GM18858 (cell line): ENCODE data around the gene ZDHHC5.

Source experiments
- ATAC-seq: cut with Tn5 transposase; IDR thresholded peaks from one replicate; pipeline ENCODE4 v1.9.1; 2021; ENCODE audit not compliant: unreplicated experiment

The ZDHHC5 gene, protein sequence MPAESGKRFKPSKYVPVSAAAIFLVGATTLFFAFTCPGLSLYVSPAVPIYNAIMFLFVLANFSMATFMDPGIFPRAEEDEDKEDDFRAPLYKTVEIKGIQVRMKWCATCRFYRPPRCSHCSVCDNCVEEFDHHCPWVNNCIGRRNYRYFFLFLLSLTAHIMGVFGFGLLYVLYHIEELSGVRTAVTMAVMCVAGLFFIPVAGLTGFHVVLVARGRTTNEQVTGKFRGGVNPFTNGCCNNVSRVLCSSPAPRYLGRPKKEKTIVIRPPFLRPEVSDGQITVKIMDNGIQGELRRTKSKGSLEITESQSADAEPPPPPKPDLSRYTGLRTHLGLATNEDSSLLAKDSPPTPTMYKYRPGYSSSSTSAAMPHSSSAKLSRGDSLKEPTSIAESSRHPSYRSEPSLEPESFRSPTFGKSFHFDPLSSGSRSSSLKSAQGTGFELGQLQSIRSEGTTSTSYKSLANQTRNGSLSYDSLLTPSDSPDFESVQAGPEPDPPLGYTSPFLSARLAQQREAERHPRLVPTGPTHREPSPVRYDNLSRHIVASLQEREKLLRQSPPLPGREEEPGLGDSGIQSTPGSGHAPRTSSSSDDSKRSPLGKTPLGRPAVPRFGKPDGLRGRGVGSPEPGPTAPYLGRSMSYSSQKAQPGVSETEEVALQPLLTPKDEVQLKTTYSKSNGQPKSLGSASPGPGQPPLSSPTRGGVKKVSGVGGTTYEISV

DNA sequence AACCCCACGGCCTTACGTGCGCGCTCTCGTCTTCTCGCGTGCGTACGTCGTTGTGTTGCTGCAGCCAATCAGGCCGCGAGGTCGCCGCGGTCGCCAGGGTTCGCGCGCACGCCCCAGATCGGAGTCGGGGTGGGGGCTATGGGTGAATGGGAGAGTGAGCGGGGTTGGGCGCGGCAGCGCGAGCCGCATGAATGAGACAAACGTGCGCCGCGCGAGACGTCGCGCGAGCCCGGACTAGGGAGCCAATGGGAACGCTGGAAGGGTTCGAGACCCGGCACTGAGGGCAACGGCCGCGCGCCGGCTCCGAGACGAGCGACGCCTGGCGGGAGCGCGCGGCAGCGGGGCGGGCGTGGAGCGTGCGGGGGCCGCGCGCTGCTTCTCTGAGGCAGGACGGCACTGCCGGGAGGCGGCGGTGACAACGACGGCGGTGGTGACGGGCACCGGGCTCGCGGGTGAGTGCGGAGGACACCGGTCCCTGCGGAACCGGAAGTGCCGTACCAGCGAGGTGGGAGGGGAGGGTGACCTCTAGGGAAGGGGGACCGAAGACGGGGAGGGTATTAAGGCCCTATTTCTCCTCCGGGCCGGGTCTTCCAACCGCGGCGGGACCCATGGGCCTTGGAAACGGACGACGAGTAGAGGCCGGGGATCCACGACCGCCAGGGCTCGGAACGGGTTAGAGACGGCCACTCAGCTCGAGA, at the start of gene ZDHHC5:
Gene ZDHHC5 (plus strand): TSS at position 379 of the 698 bp plus-strand sequence. CDS start 4,977 bp downstream, outside the sequence.
- ATAC-seq, result peak; percentile 83

DNA sequence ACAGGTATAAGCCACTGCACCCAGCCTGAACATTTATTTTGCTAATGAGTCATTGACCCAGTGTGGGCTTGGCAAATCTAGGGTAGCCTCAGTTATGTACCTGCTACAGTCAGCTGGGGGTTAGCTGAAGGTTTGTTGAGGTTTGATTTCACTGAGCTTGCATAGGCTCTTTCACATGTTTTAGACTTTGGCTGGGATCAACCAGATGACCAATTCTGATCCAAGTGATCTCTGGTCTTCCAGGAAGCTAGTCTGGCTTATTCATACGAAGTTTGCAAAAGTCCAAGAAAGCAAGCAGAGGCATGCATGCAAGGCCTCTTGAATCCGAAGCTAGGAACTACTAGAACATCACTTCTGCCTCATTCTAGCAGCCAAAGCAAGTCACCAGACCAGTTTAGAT, 49.5 kb upstream of the ZDHHC5 start:
- ATAC-seq, result no peak

DNA sequence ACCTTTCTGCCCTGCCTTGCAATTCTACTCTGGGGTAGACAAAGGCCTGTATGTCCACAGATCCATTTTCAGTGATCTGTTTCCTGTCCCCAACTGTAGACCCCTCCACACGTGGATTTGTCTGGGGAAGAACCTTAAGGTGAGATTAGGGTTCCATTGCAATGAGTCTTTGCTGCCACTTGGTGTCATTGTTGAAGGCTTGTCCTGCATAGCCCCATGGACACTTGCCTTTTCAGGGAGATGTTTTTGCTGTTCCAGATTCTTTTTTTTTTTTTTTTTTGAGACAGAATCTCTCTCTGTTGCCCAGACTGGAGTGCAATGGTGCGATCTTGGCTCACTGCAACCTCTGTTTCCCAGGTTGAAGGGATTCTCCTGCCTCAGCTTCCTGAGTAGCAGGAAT, 48.6 kb upstream of the ZDHHC5 start:
- ATAC-seq, result no peak

DNA sequence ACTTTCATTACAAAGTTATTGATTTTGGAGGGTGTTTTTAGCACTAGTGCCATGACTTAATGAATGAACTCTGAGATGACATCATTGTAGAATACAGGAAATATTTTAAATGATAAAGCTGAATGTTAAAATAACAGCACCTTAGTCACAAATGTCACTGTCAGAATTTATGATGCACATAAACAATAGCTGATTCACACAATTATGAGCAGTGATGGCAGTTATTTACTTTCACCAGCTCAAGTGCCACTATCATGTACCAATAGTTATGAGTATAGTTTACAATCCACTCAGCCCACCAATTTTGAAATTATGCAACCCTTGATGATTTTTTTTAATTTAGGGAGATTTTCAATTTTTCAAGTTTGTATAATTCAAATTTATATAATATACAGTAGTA, 47.4 kb upstream of the ZDHHC5 start:
- no peak for ATAC-seq

DNA sequence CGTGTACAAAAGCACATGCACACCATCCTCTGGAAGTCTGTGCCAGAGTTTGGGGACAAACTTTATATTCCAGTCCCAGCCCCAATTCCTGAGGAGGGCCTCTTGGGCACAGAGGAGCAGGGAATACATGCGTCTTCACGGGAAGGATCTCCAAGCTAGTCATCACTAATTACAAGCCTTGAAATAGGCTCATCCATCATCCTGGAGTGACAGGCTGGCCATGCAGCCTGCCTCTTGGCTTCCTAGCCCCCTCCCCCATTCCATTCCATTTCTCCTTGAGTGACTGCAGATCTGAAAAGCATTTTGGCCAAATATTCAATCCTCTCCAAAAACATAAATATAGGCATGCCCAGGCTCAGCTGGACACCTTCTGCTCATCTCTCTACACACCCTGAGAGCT, 45.7 kb upstream of the ZDHHC5 start:
- ATAC-seq, result no peak

DNA sequence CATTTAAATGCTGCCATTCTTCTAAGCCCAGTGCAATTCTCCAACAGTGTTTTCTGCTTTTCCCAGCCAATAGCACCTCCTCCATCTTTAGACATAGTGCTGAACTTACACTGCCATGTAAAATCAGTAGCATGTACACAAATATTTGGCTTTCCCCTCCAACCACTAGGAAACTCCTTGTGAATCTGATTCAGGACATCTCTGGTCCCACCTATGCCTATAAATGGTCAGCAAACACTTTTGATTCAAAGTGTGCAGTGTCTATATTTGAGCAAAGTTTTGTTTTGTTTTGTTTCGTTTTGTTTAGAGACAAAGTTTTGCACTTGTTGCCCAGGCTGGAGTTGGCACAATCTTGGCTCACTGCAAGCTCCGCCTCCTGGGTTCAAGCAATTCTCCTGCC, 43.0 kb upstream of the ZDHHC5 start:
- no peak for ATAC-seq

DNA sequence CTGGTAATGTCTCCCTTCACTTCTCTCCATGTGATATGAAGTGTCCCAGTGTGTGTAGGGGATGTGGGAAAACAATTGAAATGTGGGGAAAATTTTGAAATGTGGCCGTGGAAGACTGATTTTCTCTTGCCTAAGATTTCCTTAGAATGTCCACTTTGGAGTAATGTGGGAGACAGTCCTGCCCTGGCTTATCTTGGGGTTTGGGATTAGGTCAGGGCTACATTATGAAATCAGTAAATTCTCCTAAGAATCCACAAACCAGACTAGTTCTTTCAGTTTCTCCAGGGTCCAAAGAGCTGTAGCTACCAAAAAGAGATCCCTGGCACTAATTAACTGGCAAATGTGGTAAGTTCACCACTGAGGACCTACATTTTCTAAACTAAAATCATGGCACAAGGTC, 41.0 kb upstream of the ZDHHC5 start:
- ATAC-seq, result no peak

DNA sequence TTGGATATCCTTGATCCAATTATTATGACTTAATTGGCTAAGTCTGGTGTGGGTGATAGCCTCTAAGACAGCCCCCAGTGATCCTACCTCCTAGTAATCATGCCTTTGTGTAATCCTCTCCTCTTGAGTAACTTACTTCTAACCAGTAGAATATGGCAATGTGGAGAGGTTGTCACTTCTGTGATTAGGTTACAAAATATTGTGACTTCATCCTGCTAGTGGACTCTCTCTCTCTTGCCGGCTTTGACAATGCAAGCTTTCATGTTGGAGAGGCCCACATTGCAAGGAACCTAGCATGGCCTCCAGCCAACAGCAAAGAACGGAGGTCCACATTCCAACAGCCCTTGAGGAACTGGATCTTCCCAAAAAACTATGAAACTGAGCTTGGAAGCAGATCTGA, 37.7 kb upstream of the ZDHHC5 start:
- ATAC-seq, result no peak

DNA sequence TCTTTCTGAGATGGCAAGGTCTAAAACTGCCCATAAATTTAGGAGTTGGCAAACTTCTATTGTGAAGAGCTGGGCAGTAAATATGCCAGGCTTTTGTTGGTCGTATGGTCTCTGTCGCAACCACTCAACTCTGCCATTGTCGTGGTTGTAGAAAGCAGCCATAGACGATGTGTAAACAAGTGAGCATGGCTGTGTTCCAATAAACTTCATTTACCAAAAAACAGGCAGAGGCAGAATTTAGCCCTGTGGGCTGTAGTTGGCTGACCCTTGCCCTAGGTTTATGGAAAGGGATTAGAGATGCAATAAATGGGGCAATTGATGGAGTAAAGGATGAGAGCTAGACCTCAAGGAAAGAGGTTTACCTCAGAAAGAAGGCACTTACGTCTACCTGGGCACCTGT, 35.8 kb upstream of the ZDHHC5 start:
- ATAC-seq, result no peak

DNA sequence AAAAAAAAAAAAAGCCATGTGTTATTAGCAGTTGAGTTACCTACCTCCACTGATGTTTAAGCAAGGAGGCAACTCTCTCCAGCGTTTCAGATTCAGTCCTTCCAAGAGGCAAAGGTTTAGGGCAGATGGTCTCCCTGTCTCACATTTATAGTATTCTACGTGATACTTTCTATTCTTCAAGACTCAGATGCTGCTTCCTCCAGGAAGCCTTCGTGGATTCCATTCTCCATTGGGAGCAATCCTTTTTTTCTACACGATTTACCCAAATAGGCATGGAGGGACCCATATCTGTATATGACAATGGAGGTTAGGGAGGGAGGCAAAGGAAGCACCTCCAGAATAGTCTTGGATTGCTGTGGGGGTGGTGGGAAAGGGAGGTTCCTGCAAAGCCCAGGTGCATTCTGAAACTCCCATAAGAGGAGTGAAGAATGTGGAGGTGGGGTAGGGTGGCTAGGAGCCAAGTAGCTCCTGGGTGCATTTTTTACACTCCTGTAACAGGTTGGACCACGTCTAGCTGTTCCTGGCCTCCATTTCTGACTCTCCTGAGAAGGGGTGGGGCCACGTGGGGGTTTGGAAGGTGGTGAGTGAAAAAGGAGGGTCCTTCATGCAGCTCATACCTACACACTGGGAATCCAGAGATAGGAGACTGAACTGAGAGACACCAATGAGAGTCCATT, 34.4 kb upstream of the ZDHHC5 start:
- ATAC-seq, result no peak

DNA sequence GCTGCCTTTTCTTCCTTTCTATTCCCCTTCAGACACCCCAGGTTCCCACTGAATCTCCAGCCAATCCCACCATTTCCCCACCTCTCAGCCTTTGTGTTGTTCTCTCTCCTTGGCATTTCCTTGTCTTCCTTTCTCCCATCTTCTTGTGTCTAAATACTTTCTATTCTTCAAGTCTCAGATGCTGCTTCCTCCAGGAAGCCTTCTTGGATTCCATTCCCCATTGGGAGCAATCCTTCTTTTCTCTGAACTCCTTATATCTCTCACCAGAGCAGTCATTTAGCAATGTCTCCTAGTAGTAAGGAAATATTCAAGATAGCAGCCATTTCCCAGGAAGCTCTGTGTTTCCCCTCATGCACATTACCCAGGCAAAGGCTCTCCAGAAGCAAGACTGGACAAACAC, 33.6 kb upstream of the ZDHHC5 start:
- ATAC-seq, result no peak

DNA sequence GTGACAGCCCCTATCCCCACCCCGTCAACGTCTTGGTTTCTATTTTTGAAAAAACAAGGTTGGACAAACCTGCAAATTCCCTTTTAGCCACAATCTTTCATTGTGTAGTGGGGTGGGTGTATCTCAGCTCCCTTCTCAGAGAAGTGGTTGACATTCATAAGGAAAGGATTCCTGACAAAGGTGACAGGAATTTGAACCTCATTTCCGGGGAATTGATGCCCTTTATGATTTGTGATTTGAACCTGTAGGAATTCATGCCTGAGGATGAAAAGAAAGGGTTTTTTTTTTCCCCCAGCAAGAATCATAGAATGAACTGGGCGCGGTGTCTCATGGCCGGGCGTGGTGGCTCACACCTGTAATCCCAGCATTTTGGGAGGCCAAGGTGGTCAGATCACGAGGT, 32.7 kb upstream of the ZDHHC5 start:
- no peak for ATAC-seq

DNA sequence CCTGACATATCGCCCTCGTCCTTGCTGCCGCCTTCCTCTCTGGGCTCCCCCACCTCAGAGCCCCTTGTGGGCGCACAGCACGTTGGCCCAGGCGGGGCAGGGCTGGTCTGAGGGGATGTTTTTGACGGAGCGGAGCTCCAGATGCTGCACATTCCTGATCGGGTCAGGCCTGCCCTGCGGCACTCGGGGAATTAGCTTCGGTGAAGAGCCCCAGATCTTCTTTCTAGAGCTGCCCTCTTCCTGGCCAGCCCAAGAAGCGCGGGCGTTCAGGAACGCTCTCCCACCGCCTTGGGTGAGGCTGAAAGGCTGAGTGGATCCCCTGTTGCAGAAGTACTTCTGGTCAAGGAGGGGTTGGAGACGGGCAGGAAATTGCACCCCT, 30.3 kb upstream of the ZDHHC5 start:
- ATAC-seq, result no peak

DNA sequence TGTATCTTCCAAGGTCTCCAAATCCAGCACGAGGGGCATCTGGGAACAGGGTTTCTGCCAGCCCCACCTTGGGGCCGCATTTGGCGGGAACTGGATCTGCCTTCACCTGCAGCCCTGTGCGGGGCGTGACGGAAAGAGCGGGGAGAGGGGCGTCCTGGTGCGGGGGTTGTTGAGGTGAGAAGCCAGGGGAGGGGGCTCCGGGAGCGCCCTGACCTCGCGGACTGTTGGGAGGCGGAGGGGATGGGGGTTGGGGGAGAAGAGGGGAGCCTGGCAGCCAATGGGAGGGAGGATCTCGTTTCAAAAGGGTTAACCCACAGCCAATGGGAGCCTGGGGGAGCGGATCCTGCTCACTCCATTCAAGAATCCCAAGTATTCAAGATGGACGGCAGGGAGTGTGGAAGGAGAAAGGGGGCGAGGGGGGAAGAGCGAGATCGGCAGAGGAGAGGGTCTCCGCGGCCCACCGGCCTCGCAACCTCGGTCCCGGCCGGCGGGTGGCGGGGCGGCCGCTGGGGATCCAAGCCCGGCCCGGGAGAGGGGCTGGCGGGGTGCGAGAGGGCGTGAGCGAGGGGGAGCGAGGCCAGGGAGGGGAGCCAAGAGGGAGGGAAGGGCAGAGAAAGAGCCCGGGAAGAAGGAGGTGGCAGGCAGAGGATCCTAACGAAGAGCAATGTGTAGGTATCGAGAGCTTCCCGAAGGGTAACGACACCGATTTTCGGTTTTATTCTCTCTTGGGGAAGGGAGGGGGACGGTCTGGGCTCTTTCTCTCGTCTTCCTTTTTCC, 29.7 kb upstream of the ZDHHC5 start:
- ATAC-seq, result no peak

DNA sequence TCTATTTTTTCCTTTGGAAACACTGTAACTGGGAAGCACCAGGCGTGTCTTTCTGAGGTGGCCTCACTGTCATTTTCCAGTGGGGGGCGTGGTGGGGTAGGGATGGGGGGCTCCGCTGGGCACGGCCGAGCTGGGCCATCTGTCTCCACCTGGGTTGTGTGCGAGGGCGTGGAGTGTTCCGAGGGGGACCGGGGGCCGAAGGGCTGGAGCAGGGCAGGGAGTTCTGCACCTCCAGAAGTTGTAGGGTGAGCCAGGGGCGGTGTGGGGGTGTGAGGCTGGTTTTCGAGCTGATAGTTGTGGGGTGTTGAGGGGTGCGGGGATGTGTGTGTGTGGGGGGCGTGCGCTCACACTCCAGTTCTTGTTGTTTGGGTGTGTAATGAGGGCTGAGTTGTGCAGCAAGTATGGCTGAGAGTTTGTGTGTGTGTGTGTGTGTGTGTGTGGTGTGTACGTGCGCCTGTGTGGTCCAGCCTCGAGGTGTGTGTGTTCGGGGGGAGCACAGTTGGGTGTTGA, 29.0 kb upstream of the ZDHHC5 start:
- no peak for ATAC-seq

DNA sequence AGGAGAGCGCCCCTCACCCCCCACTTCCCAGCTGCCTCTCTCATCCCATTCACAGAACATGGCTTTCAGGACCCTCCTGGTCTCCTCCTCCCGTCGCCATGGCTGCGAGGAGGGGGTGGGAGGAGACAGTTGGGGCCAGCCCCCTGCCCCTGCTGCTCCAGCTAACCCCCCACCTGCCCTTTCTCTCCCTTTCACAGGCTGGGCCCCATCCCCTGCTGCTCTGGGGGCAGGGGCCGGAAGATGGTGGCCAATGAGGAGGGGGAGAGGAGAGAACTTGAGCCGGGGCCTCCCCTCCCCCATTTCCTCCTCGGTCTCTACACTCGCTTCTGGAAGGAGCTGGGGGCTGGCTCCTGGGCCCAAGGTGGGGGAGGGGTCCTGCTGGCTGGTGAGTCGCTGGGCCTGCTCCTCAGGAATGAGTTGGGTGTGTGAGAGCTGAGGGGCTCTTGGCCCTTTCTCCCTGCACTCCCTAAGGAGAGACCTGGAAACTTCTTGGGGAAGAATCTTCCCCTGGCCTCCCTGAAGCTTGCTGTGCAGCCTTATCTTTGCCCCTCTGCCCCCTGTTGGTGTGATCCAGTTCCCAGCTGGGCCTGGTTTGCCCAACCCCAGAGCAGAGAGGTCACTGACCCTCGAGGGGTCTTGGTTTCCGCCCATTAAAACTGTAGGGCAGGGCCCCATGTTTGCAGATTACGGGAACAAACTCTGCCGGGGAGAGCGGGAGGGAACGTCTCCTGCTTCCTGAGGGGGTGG, 28.4 kb upstream of the ZDHHC5 start:
- no peak for ATAC-seq

DNA sequence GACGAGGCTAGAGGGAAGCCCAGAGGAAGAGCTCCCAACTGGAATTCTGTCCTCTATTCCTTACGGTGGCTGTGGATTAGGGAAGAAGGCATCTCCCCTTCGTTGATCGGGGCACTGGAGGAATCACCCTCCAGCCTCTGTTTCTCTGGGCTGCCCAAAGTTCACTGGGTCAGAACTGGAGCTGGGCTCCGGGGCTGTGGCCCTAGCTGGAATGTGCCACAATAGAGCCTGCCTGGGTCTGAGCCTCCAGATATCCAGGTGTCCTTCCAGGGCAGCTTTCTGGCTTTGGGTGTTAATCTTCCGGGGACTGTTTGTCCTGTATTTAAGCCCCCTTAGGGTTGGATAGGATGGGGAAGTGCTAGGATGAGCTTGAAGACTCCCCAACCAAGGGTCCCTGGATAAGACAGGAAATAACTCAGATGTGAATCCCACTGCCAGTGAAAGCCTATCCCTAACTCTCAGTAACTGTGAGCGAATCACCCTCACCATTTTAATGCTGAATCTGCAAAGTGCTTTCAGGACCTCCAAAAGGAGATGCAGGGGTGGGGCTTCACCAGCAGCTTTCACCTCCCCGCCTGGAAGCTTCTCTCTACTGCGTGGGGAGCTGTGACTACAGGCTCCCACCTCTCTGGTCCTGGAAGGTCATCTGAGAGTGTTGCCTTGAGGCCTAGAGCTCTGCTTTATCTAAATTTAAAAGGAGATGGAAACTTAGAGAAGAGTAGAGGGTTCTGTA, 27.7 kb upstream of the ZDHHC5 start:
- ATAC-seq, result no peak

DNA sequence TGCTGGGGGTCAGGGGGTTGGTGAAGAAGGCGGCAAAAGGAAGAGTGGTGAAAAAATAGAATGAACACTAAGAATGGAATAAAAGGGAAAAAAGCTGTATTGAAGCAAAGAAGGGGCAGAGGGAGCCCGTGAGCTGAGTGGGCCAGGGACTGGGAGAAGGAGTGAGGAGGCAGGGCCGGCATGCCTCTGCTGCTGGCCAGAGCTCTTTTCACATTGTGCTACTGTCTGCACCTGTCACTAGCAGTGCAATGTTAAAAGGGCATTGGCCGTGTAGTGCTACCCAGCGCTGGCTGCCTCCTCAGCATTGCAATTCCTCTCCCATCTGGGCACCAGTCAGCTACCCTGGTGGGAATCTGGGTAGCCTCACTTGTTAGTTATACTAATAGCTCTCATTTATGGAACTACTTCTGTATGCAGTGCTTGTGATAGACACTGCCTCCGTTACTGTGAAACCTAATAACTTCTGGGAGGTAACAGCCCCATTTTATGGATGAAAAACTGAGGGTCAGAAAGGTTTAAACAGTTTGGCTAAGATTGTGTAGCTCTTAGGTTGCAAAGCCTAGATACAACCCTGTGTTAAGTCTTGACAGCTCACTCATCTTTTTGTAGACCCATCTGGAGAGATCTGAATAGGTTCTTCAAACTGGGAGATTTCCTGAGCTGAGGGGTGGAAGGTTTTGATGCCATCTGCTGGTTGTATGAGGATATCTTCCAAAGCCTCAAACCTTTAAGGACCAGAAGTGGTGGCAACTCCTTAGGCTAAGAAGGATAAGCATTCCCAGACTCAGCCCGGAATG, 26.7 kb upstream of the ZDHHC5 start:
- ATAC-seq, result no peak
